Peyer's patch (tissue), 4 donors: ENCODE measurements around the gene COLGALT1.

Experiments
- POLR2A ChIP-seq, 2 donors: fragments of 450-650 bp; IDR thresholded peaks; one replicate each; pipeline ENCODE4 v1.5.1; 2017; ENCODE audit warnings: antibody characterized with exemption in 2 of 2, mild to moderate bottlenecking in 2 of 2, moderate library complexity in 2 of 2
- TF ChIP-seq, protein P1 (sequence below), 6 experiments: fragments of 450-650 bp in 4 of 6; fragments of 200-600 bp in 2 of 6; sonication (generic) in 1 of 6; IDR thresholded peaks; one replicate each; pipeline ENCODE4 v1.5.1; 2017 to 2019; ENCODE audit warnings: antibody characterized with exemption in 6 of 6, mild to moderate bottlenecking in 3 of 6, moderate library complexity in 1 of 6

DNA sequence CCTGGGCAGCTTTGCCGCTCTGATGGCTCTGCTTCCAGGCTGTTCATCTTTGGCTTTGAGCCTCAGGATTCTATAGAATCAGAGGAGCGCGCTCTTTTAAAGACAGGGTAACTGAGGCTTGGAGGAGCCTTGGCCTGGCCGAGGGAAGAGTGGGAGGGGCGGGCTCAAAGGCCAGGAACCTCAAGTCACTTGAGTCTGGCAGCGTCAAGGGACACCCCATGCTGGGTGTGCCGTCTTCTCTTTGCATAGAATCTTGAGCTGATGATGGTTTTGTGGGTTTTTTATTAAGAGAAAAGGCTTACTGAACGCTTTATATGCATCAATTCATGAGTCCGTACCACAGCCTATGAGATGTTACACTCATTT lies 42.9 kb upstream of the COLGALT1 start:
- no peak for TF ChIP-seq POLR2A (IDR thresholded peaks at IDR 0.05)
- TF ChIP-seq, protein P1, sequence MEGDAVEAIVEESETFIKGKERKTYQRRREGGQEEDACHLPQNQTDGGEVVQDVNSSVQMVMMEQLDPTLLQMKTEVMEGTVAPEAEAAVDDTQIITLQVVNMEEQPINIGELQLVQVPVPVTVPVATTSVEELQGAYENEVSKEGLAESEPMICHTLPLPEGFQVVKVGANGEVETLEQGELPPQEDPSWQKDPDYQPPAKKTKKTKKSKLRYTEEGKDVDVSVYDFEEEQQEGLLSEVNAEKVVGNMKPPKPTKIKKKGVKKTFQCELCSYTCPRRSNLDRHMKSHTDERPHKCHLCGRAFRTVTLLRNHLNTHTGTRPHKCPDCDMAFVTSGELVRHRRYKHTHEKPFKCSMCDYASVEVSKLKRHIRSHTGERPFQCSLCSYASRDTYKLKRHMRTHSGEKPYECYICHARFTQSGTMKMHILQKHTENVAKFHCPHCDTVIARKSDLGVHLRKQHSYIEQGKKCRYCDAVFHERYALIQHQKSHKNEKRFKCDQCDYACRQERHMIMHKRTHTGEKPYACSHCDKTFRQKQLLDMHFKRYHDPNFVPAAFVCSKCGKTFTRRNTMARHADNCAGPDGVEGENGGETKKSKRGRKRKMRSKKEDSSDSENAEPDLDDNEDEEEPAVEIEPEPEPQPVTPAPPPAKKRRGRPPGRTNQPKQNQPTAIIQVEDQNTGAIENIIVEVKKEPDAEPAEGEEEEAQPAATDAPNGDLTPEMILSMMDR (IDR thresholded peaks at IDR 0.05): no peak
